ENCODE data around the gene PLIN1.

Gene PLIN1

GRCh38 chr15:89631902-89632264 lies 47.3 kb downstream of the PLIN1 start:
- no peak for DNase-seq (ENCODE audit: low read depth)
- H3K4me3 ChIP-seq (ENCODE audit: low read depth, low read length): no peak overlapping the region
- TF ChIP-seq MYC (IDR thresholded peaks at IDR 0.05; ENCODE audit: low read depth, low read length) (no peak), MAX (IDR thresholded peaks at IDR 0.05; ENCODE audit: low read depth, low read length) (no peak), CTCF (IDR thresholded peaks at IDR 0.05; ENCODE audit: low read depth, low read length) (no peak), POLR2A (IDR thresholded peaks at IDR 0.05; ENCODE audit: extremely low read depth, insufficient read length) (no peak)

GRCh38 chr15:89630974-89631901 lies 47.9 kb downstream of the PLIN1 start:
- no peak for DNase-seq (ENCODE audit: low read depth)
- no peak for TF ChIP-seq MAX (IDR thresholded peaks at IDR 0.05; ENCODE audit: low read depth, low read length)
- peak; percentile 4 for TF ChIP-seq POLR2A (IDR thresholded peaks at IDR 0.05; ENCODE audit: extremely low read depth, insufficient read length)
- H3K4me3 ChIP-seq (ENCODE audit: low read depth, low read length): no peak overlapping the region

- TF ChIP-seq CTCF (IDR thresholded peaks at IDR 0.05; ENCODE audit: low read depth, low read length) (no peak), POLR2A (IDR thresholded peaks at IDR 0.05; ENCODE audit: extremely low read depth, insufficient read length) (no peak), MYC (IDR thresholded peaks at IDR 0.05; ENCODE audit: low read depth, low read length) (no peak), MAX (IDR thresholded peaks at IDR 0.05; ENCODE audit: low read depth, low read length) (no peak)
- DNase-seq (ENCODE audit: low read depth): no peak
- no peak overlapping the region for H3K4me3 ChIP-seq (ENCODE audit: low read depth, low read length)
Measured at GRCh38 chr15:89630260-89630659, 48.9 kb downstream of the PLIN1 start.

GRCh38 chr15:89629829-89630228 lies 49.3 kb downstream of the PLIN1 start:
- no peak for DNase-seq (ENCODE audit: low read depth)
- no peak overlapping the region for H3K4me3 ChIP-seq (ENCODE audit: low read depth, low read length)
- no peak for TF ChIP-seq CTCF (IDR thresholded peaks at IDR 0.05; ENCODE audit: low read depth, low read length)
- TF ChIP-seq POLR2A (IDR thresholded peaks at IDR 0.05; ENCODE audit: extremely low read depth, insufficient read length): no peak

- DNase-seq (ENCODE audit: low read depth): no peak
- no peak overlapping the region for H3K4me3 ChIP-seq (ENCODE audit: low read depth, low read length)
- TF ChIP-seq POLR2A (IDR thresholded peaks at IDR 0.05; ENCODE audit: extremely low read depth, insufficient read length) (no peak), MYC (IDR thresholded peaks at IDR 0.05; ENCODE audit: low read depth, low read length) (no peak), CTCF (IDR thresholded peaks at IDR 0.05; ENCODE audit: low read depth, low read length) (no peak), MAX (IDR thresholded peaks at IDR 0.05; ENCODE audit: low read depth, low read length) (no peak)
Measured at GRCh38 chr15:89628806-89629715, 50.1 kb downstream of the PLIN1 start.

GRCh38 chr15:89628301-89628700 lies 50.9 kb downstream of the PLIN1 start:
- TF ChIP-seq CTCF (IDR thresholded peaks at IDR 0.05; ENCODE audit: low read depth, low read length) (no peak), MYC (IDR thresholded peaks at IDR 0.05; ENCODE audit: low read depth, low read length) (no peak), MAX (IDR thresholded peaks at IDR 0.05; ENCODE audit: low read depth, low read length) (no peak), POLR2A (IDR thresholded peaks at IDR 0.05; ENCODE audit: extremely low read depth, insufficient read length) (no peak)
- DNase-seq (ENCODE audit: low read depth): no peak
- H3K4me3 ChIP-seq (ENCODE audit: low read depth, low read length): no peak overlapping the region
